HepG2 (cell line): ENCODE measurements around the gene EIF4H.

ENCODE experiments used
- CTCF ChIP-seq: sonication (generic); formaldehyde crosslinking; IDR thresholded peaks from 2 replicates; pipeline ENCODE4 v1.5.0; 2020; ENCODE audit warnings: mild to moderate bottlenecking, missing genetic modification reagents, moderate library complexity
- JUND ChIP-seq: sonication (generic); formaldehyde crosslinking; IDR thresholded peaks from 2 replicates; pipeline ENCODE4 v1.8.0; 2022; ENCODE audit warnings: mild to moderate bottlenecking, missing genetic modification reagents
- ZNF18 ChIP-seq: sonication (generic); formaldehyde crosslinking; IDR thresholded peaks from 2 replicates; pipeline ENCODE4 v1.8.0; 2022; ENCODE audit warnings: mild to moderate bottlenecking, missing genetic modification reagents; ENCODE audit not compliant: insufficient replicate concordance
- ZNF318 ChIP-seq: sonication (generic); formaldehyde crosslinking; IDR thresholded peaks from 2 replicates; pipeline ENCODE4 v1.4.0; 2020; ENCODE audit warnings: mild to moderate bottlenecking, missing genetic modification reagents

GRCh38 chr7:74212661-74213060 lies 38.5 kb downstream of the EIF4H start:
- no peak for TF ChIP-seq JUND (CRISPR knock-in tag)
- TF ChIP-seq ZNF318 (CRISPR knock-in tag) = no peak
- no peak for TF ChIP-seq ZNF18 (CRISPR knock-in tag)
- TF ChIP-seq CTCF (CRISPR knock-in tag) = no peak
